ENCODE measurements around the gene RPL18A.

DNA sequence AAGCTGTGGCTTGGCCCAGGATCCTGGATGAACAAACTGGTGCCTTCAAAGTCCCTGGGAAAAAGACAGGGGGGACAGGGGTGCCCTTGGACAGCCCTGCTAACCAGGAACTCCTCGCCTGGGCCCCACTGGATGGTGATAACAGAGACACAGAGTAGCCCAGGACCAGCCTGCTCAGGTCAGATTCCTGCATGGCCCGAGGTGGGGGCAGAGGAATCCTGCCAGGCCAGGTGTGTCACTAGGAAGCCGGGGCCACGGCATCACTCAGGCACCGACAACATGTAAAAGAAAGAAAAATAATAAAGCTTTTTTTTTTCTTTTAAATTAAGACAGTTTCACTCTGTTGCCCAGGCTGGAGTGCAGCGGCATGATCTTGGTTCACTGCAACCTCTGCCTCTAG is 5.6 kb upstream of the RPL18A start:
- TF ChIP-seq, protein P1, sequence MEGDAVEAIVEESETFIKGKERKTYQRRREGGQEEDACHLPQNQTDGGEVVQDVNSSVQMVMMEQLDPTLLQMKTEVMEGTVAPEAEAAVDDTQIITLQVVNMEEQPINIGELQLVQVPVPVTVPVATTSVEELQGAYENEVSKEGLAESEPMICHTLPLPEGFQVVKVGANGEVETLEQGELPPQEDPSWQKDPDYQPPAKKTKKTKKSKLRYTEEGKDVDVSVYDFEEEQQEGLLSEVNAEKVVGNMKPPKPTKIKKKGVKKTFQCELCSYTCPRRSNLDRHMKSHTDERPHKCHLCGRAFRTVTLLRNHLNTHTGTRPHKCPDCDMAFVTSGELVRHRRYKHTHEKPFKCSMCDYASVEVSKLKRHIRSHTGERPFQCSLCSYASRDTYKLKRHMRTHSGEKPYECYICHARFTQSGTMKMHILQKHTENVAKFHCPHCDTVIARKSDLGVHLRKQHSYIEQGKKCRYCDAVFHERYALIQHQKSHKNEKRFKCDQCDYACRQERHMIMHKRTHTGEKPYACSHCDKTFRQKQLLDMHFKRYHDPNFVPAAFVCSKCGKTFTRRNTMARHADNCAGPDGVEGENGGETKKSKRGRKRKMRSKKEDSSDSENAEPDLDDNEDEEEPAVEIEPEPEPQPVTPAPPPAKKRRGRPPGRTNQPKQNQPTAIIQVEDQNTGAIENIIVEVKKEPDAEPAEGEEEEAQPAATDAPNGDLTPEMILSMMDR (IDR thresholded peaks at IDR 0.05 in 2 of 3, conservative IDR thresholded peaks at IDR 0.05 in 1 of 3; ENCODE audit: control insufficient read depth in 2 of 3, extremely low read depth in 1 of 3, insufficient read depth in 1 of 3, low read depth in 3 of 3, low read length in 3 of 3), result no peak
- TF ChIP-seq CHD4 (IDR thresholded peaks at IDR 0.05) (no peak), SMC3 (IDR thresholded peaks at IDR 0.05; ENCODE audit: borderline replicate concordance, low read length) (no peak), E2F4 (IDR thresholded peaks at IDR 0.05; ENCODE audit: low read depth, low read length) (no peak), POLR2A (IDR thresholded peaks at IDR 0.05; ENCODE audit: low read depth, low read length) (no peak), CBX5 (IDR thresholded peaks at IDR 0.05; ENCODE audit: low read depth) (no peak), POLR2AphosphoS5 (IDR thresholded peaks at IDR 0.05; ENCODE audit: low read length) (no peak), EP300 (IDR thresholded peaks at IDR 0.05; ENCODE audit: borderline replicate concordance in 1 of 2, control insufficient read depth in 1 of 2, low read depth in 2 of 2, low read length in 2 of 2) (no peak), HDAC6 (IDR thresholded peaks at IDR 0.05; ENCODE audit: unreplicated experiment) (no peak)
- TF ChIP-seq, protein P2, sequence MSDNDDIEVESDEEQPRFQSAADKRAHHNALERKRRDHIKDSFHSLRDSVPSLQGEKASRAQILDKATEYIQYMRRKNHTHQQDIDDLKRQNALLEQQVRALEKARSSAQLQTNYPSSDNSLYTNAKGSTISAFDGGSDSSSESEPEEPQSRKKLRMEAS (IDR thresholded peaks at IDR 0.05; ENCODE audit: low read depth, low read length), result no peak
- TF ChIP-seq, protein P3, sequence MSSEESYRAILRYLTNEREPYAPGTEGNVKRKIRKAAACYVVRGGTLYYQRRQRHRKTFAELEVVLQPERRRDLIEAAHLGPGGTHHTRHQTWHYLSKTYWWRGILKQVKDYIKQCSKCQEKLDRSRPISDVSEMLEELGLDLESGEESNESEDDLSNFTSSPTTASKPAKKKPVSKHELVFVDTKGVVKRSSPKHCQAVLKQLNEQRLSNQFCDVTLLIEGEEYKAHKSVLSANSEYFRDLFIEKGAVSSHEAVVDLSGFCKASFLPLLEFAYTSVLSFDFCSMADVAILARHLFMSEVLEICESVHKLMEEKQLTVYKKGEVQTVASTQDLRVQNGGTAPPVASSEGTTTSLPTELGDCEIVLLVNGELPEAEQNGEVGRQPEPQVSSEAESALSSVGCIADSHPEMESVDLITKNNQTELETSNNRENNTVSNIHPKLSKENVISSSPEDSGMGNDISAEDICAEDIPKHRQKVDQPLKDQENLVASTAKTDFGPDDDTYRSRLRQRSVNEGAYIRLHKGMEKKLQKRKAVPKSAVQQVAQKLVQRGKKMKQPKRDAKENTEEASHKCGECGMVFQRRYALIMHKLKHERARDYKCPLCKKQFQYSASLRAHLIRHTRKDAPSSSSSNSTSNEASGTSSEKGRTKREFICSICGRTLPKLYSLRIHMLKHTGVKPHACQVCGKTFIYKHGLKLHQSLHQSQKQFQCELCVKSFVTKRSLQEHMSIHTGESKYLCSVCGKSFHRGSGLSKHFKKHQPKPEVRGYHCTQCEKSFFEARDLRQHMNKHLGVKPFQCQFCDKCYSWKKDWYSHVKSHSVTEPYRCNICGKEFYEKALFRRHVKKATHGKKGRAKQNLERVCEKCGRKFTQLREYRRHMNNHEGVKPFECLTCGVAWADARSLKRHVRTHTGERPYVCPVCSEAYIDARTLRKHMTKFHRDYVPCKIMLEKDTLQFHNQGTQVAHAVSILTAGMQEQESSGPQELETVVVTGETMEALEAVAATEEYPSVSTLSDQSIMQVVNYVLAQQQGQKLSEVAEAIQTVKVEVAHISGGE (CRISPR knock-in tag; IDR thresholded peaks at IDR 0.05), result no peak
